ENCODE data around the gene HNRNPA2B1.
"Not testable (repeated sequence)": the region's sequence is repeated elsewhere in the genome, so short reads cannot be mapped to it uniquely, and the experiment has no call there.

HNRNPA2B1 gene

DNA sequence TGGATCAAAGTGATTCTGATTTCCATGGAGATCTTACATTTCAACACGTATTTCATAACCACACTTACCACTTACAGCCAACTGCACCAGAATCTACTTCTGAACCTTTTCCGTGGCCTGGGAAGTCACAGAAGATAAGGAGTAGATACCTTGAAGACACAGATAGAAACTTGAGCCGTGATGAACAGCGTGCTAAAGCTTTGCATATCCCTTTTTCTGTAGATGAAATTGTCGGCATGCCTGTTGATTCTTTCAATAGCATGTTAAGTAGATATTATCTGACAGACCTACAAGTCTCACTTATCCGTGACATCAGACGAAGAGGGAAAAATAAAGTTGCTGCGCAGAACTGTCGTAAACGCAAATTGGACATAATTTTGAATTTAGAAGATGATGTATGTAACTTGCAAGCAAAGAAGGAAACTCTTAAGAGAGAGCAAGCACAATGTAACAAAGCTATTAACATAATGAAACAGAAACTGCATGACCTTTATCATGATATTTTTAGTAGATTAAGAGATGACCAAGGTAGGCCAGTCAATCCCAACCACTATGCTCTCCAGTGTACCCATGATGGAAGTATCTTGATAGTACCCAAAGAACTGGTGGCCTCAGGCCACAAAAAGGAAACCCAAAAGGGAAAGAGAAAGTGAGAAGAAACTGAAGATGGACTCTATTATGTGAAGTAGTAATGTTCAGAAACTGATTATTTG lies 15.3 kb downstream of the HNRNPA2B1 start:
- DNase-seq (ENCODE audit: low read depth), result no peak

DNA sequence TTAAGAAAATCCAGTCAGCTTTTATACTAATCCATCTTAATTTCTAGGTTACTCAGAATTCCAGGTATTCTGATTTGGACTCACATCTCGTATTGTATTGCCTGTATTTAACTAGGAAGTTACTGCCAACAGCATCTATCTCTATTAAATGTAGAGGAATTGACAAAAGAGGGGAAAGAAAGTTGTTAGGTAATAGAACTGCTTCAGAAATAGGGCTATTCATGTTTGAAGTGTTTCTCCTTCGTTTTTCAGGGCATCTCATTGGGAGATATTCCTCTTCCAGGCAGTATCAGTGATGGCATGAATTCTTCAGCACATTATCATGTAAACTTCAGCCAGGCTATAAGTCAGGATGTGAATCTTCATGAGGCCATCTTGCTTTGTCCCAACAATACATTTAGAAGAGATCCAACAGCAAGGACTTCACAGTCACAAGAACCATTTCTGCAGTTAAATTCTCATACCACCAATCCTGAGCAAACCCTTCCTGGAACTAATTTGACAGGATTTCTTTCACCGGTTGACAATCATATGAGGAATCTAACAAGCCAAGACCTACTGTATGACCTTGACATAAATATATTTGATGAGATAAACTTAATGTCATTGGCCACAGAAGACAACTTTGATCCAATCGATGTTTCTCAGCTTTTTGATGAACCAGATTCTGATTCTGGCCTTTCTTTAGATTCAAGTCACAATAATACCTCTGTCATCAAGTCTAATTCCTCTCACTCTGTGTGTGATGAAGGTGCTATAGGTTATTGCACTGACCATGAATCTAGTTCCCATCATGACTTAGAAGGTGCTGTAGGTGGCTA lies 16.1 kb downstream of the HNRNPA2B1 start:
- not testable (repeated sequence) for DNase-seq (ENCODE audit: low read depth)

DNA sequence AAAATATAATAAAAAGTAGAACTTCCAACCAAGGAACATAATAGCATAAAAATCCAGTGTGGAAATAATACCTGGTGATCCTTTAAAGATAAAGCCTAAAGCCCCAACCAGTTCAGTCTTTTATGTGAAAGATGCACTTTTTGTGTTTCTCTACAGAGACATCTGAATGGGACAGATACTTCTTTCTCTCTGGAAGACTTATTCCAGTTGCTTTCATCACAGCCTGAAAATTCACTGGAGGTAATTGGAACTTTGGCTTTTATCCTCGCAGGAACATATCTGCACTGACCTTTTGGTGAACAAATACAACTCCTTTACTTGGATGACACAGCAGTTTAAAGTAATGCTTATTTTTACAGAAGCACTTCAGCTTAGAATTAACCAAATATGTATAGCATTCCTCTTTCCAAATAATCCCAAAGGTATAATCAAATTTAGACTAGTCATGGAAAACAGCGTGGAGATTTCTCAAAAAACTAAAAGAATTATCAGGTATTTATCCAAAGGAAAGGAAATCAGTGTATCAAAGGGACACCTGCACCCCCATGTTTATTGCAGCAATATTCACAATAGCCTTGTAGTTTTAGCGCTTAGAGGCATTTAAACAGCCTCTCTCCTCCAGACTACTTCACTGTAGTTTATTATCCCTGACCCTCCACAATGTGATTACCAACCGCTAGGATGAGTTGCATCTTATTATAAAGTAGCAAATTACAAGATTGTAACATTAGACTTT lies 16.8 kb downstream of the HNRNPA2B1 start:
- DNase-seq (ENCODE audit: low read depth), result no peak

DNA sequence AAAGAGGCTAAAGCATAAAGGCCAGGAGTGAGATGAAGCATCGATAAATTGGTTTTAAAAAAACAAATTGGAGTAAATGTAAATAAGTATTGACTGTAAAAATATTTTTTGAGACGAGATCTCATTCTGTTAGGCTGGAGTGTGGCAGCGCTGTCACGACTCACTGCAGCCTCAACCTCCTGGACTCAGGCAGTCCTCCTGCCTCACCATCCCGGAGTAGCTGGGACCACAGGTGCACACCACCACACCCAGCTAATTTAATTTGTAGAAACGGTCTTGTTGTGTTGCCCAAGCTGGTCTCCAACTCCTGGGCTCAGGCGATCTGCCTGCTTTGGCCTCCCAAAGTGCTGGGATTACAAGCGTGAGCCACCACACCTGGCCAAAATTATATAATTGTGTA lies 17.8 kb downstream of the HNRNPA2B1 start:
- DNase-seq (ENCODE audit: low read depth), result no peak

- DNase-seq (ENCODE audit: low read depth), result no peak
These were observed 18.3 kb downstream of the HNRNPA2B1 start for GRCh38 chr7:26182283-26182682.

DNA sequence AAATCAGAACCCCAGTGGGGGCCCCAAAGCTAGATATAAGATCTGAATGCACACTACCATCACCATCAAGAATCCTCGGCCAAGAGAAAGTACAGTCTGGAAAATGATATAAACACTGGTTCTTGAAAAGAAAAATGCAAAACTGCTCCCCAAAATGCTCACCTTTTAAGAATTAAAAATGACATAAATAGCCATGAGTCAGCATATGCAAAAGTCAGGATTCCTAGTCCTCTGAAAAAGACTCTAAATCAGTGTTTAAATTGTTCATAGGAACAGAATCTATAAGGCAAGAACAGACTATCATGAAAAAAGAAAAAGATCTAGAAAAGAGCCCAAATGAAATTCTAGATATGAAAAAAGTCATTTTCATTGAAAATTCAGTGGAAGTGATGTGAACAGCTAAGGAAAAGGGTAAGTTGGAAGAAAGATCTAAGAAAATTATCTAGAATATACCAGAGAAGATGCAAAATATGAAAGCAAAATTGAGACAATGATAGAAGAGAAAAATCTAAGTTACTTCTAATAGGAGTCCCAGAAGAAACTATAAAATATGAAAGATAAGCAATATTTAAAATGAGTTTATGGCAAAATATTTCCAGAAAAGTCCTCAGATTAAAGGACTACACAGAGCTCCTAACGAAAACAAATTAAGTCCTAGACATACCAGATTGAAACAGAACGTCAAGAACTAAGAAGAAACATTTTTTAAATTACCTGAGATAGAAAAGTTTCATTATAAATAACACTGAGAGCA lies 18.9 kb downstream of the HNRNPA2B1 start:
- no peak for DNase-seq (ENCODE audit: low read depth)

DNA sequence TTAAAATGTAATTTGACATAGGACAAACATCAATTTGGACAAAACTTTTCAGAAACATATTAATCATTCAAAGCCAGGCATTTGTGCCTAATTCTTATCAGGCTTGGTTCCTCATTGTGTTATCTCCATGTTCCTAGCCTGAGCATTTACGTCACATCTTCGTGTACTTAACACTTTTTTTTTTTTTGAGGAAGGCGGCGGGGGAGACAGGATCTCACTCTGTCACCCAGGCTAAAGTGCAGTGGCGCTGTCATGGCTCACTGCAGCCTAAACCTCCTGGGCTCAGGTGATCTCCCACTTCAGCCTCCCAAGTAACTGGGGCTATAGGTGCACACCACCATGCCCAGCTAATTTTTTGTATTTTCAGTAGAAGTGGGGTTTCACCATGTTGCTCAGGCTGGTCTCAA lies 19.8 kb downstream of the HNRNPA2B1 start:
- no peak for DNase-seq (ENCODE audit: low read depth)

- DNase-seq (ENCODE audit: low read depth), result no peak
These were observed 20.6 kb downstream of the HNRNPA2B1 start for GRCh38 chr7:26179826-26180497.

DNA sequence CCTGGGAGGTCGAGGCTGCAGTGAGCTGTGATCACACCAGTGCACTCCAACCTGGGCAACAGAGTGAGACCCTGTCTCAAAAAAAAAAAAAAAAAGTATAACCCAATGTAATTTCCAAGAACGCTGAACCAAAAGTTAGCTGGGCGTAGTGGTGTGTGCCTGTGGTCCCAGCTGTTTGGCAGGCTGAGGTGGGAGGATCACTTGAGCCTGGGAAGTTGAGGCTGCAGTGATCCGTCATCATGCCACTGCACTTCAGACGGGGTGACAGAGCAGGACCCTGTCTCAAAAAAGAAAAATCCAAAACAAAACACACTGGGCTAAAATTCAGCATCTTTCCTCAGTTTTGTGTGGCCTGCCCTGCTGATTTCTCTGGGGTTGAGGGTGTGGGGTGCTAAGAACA lies 21.1 kb downstream of the HNRNPA2B1 start:
- DNase-seq (ENCODE audit: low read depth), result no peak

GRCh38 chr7:26178272-26178960 lies 22.1 kb downstream of the HNRNPA2B1 start:
- DNase-seq (ENCODE audit: low read depth), result no peak

DNA sequence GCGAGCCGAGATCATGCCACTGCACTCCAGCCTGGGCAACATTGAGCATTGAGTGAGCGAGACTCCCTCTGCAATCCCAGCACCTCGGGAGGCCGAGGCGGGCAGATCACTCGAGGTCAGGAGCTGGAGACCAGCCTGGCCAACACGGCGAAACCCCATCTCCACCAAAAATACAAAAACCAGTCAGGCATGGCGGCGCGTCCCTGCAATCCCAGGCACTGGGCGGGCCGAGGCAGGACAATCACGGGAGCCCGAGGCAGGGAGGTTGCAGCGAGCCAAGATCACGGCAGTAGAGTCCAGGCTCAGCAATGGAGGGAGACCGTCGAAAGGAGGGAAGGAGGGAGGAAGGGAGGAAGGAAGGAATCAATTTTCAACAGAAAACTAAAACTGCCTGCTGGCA lies 23.3 kb downstream of the HNRNPA2B1 start:
- not testable (repeated sequence) for DNase-seq (ENCODE audit: low read depth)

DNA sequence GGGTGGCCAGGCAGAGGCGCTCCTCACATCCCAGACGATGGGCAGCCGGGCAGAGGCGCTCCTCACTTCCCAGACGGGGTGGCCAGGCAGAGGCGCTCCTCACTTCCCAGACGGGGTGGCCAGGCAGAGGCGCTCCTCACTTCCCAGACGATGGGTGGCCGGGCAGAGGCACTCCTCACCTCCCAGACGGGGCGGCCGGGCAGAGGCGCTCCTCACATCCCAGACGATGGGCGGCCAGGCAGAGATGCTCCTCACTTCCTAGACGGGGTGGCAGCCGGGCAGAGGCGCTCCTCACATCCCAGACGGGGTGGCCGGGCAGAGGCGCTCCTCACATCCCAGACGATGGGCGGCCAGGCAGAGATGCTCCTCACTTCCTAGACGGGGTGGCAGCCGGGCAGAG lies 23.9 kb downstream of the HNRNPA2B1 start:
- DNase-seq (ENCODE audit: low read depth), result not testable (repeated sequence)

DNA sequence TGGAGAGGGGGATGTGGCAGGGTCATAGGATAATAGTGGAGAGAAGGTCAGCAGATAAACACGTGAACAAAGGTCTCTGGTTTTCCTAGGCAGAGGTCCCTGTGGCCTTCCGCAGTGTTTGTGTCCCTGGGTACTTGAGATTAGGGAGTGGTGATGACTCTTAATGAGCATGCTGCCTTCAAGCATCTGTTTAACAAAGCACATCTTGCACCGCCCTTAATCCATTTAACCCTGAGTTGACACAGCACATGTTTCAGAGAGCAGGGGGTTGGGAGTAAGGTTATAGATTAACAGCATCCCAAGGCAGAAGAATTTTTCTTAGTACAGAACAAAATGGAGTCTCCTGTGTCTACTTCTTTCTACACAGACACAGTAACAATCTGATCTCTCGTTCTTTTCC lies 24.6 kb downstream of the HNRNPA2B1 start:
- DNase-seq (ENCODE audit: low read depth), result not testable (repeated sequence)

- no peak for DNase-seq (ENCODE audit: low read depth)
These were observed 28.5 kb downstream of the HNRNPA2B1 start for GRCh38 chr7:26172048-26172447.

GRCh38 chr7:26171601-26172000 lies 28.9 kb downstream of the HNRNPA2B1 start:
- DNase-seq (ENCODE audit: low read depth), result no peak

GRCh38 chr7:26170663-26171062 lies 29.9 kb downstream of the HNRNPA2B1 start:
- no peak for DNase-seq (ENCODE audit: low read depth)

- no peak for DNase-seq (ENCODE audit: low read depth)
These were observed 31.3 kb downstream of the HNRNPA2B1 start for GRCh38 chr7:26169271-26169670.

DNA sequence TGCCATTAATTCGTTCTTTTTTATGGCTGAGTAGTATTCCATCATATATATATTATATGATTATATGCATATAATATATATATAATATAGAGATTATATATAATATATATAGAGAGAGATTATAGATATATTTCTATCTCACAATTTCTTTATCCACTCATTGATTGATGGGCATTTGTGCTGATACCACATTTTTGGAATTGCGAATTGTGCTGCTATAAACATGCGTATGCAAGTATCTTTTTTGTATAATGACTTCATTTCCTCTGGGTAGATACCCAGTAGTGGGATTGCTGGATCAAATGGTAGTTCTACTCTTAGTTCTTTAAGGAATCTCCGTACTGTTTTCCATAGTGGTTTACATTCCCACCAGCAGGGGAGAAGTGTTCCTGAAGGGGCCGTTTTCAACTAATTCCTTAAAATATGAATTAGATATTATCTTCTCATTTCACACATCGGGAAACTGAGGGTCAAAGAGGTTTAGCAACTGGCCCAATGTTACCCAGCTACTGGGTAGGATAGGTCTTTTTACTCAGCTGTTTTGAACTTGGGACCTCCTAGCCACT lies 32.0 kb downstream of the HNRNPA2B1 start:
- no peak for DNase-seq (ENCODE audit: low read depth)

GRCh38 chr7:26167303-26167934 lies 33.1 kb downstream of the HNRNPA2B1 start:
- no peak for DNase-seq (ENCODE audit: low read depth)

DNA sequence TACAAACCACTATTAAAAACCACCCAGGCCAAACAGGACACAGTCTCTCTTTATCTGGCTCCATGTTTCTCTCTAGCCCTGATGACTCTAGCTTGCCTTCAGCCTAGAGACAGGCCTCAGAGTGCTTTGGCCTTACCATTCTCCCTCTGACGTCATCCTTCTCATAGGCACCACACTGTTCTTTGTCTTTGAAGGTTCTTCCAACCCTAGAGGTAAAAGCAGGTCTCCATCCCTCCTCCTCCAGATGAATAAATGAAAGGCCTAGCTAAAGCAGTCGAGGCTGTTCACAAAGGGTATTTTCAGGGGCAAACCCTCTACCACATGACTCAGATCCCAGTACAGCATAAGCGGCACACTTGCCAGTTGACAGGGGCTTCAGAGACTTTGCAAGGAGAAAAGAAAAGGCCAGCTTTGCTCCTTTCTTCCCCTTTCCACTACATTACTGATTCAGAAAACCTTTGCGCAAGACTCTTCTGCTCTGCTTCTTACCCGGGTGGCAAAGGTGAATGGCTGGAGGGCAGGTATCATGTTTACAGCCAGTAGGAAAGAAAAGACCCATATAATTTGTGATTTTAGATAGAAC lies 33.8 kb downstream of the HNRNPA2B1 start:
- no peak for DNase-seq (ENCODE audit: low read depth)

All from stimulated activated CD8-positive, alpha-beta memory T cell treated with anti-CD3 and anti-CD28 coated beads, Interleukin-7, amount 100 ng/mL, for 24 hours (primary cell).